H1 (cell line): Measurements from ENCODE around the gene GADL1. TPM values are rescaled to one million over a fixed set of nuclear protein-coding genes. Genes with fewer than 3 reads are reported as not detected.

Experiments
- CTCF ChIA-PET: fragments of 300-600 bp; sonication (Branson Sonifier 250); formaldehyde crosslinking; loops from one replicate; lab custom pipeline; 2021; ENCODE audit not compliant: partially characterized antibody; lab: Charles Lee
- POLR2A ChIA-PET: fragments of 300-600 bp; sonication (Branson Sonifier 250); formaldehyde crosslinking; loops from one replicate; lab custom pipeline; 2021; ENCODE audit warnings: inconsistent platforms; ENCODE audit not compliant: partially characterized antibody; lab: Charles Lee
- DNase-seq, 2 experiments: peaks; one replicate each; pipeline versions ENCODE4 v3.0.0 to v3.0.0-alpha.2; 2010 to 2022; ENCODE audit warnings: low spot score in 2 of 2, low read depth in 1 of 2, mixed read lengths in 1 of 2
- FAIRE-seq: peaks from 2 replicates; lab custom pipeline; 2011; peaks lifted over from hg19 to GRCh38; lab: Jason Lieb, UNC
- H2AFZ ChIP-seq: 2 replicates; pipeline ENCODE4 v1.8.1; 2012; ENCODE audit warnings: low read length, inconsistent platforms
- H2AK5ac ChIP-seq: 2 replicates; pipeline ENCODE4 v1.6.1; 2013; ENCODE audit warnings: low read depth, low read length
- H2BK120ac ChIP-seq: replicated peaks from 2 replicates; pipeline ENCODE3; 2013; ENCODE audit warnings: low read depth, low read length, inconsistent platforms
- H2BK12ac ChIP-seq: 2 replicates; pipeline ENCODE4 v1.6.1; 2013; ENCODE audit warnings: low read depth, low read length
- H2BK15ac ChIP-seq: 2 replicates; pipeline ENCODE4 v1.6.1; 2013; ENCODE audit warnings: low read length
- H2BK20ac ChIP-seq: 2 replicates; pipeline ENCODE4 v1.6.1; 2013; ENCODE audit warnings: low read length
- H2BK5ac ChIP-seq: 2 replicates; pipeline ENCODE4 v1.6.1; 2013; ENCODE audit warnings: low read depth, low read length
- H3K14ac ChIP-seq: 2 replicates; pipeline ENCODE4 v1.6.1; 2013; ENCODE audit warnings: inconsistent platforms; ENCODE audit not compliant: insufficient read length
- H3K18ac ChIP-seq: 2 replicates; pipeline ENCODE4 v1.6.1; 2013; ENCODE audit warnings: low read length; ENCODE audit errors: extremely low read depth
- H3K23ac ChIP-seq: 2 replicates; pipeline ENCODE4 v1.6.1; 2013; ENCODE audit warnings: inconsistent platforms; ENCODE audit not compliant: insufficient read length
- H3K23me2 ChIP-seq: 2 replicates; pipeline ENCODE4 v1.6.1; 2013; ENCODE audit warnings: low read depth, low read length
- H3K27ac ChIP-seq: 2 replicates; pipeline ENCODE4 v1.6.1; 2011; ENCODE audit warnings: low read depth, low read length, inconsistent platforms
- H3K27me3 ChIP-seq, 4 experiments: replicated peaks in 1 of 4; 1 replicate in 1 of 4; 2 replicates in 3 of 4; pipeline versions ENCODE4 v1.6.1 to v1.8.1; 2011 to 2013; ENCODE audit warnings: low read length in 3 of 4, mild to moderate bottlenecking in 3 of 4, inconsistent platforms in 2 of 4, mixed read lengths in 2 of 4, moderate library complexity in 1 of 4; ENCODE audit not compliant: control insufficient read depth in 3 of 4, insufficient read depth in 3 of 4; ENCODE audit errors: extremely low read depth in 1 of 4
- H3K36me3 ChIP-seq, 4 experiments: 2 replicates each; pipeline versions ENCODE4 v1.6.1 to v1.8.1; 2011 to 2013; ENCODE audit warnings: mild to moderate bottlenecking in 4 of 4, low read length in 3 of 4, moderate library complexity in 2 of 4, control low read depth in 1 of 4, inconsistent platforms in 1 of 4; ENCODE audit not compliant: insufficient read depth in 4 of 4, control insufficient read depth in 2 of 4
- H3K4ac ChIP-seq: replicated peaks from 2 replicates; pipeline ENCODE3; 2013; ENCODE audit warnings: low read length, low read depth, mixed read lengths, inconsistent platforms; ENCODE audit not compliant: insufficient read length
- H3K4me1 ChIP-seq, 4 experiments: replicated peaks in 1 of 4; 1 replicate in 1 of 4; 2 replicates in 3 of 4; pipeline versions ENCODE4 v1.6.1 to v1.8.1; 2011 to 2013; ENCODE audit warnings: low read length in 3 of 4, inconsistent platforms in 2 of 4, mixed read lengths in 1 of 4; ENCODE audit not compliant: insufficient read depth in 4 of 4, control insufficient read depth in 3 of 4
- H3K4me2 ChIP-seq, 2 experiments: 2 replicates each; pipeline versions ENCODE4 v1.6.1 to v1.8.1; 2011 to 2013; ENCODE audit warnings: low read depth in 2 of 2, low read length in 2 of 2, control low read depth in 1 of 2, inconsistent platforms in 1 of 2, mild to moderate bottlenecking in 1 of 2; ENCODE audit not compliant: insufficient read depth in 1 of 2
- H3K4me3 ChIP-seq, 4 experiments: fragments of 200-600, 300-600 bp in 1 of 4; sonication (generic), shearing (Covaris generic), sonication (Bioruptor Twin) in 1 of 4; 2 replicates each; pipeline versions ENCODE4 v1.5.1 to v1.8.1; 2011 to 2016; ENCODE audit warnings: low read length in 4 of 4, low read depth in 3 of 4, control low read depth in 2 of 4, inconsistent platforms in 2 of 4, mild to moderate bottlenecking in 2 of 4, mixed read lengths in 1 of 4, moderate library complexity in 1 of 4; ENCODE audit not compliant: insufficient read depth in 2 of 4; ENCODE audit errors: extremely low read depth in 1 of 4
- H3K56ac ChIP-seq: replicated peaks from 2 replicates; pipeline ENCODE3; 2013; ENCODE audit warnings: low read depth, mild to moderate bottlenecking, mixed read lengths, low read length, inconsistent platforms; ENCODE audit not compliant: insufficient read length
- H3K79me1 ChIP-seq: 2 replicates; pipeline ENCODE4 v1.6.1; 2013; ENCODE audit warnings: low read depth, low read length, control low read depth
- H3K79me2 ChIP-seq, 2 experiments: 2 replicates each; pipeline versions ENCODE4 v1.6.1 to v1.8.1; 2012 to 2013; ENCODE audit warnings: low read length in 2 of 2, mild to moderate bottlenecking in 2 of 2, inconsistent platforms in 1 of 2; ENCODE audit not compliant: insufficient read depth in 2 of 2, control insufficient read depth in 1 of 2
- H3K9ac ChIP-seq, 4 experiments: replicated peaks in 1 of 4; 1 replicate in 1 of 4; 2 replicates in 3 of 4; pipeline versions ENCODE4 v1.6.1 to v1.8.1; 2011 to 2013; ENCODE audit warnings: low read depth in 3 of 4, low read length in 3 of 4, control low read depth in 2 of 4, mild to moderate bottlenecking in 2 of 4, moderate library complexity in 2 of 4, inconsistent platforms in 1 of 4; ENCODE audit errors: extremely low read depth in 1 of 4
- H3K9me3 ChIP-seq, 2 experiments: 2 replicates each; pipeline versions ENCODE4 v1.6.1 to v1.8.1; 2012 to 2013; ENCODE audit warnings: mild to moderate bottlenecking in 2 of 2, moderate library complexity in 2 of 2, control low read depth in 1 of 2, inconsistent platforms in 1 of 2, low read depth in 1 of 2, low read length in 1 of 2, mixed read lengths in 1 of 2; ENCODE audit not compliant: insufficient read depth in 2 of 2
- H4K20me1 ChIP-seq, 2 experiments: replicated peaks in 1 of 2; 2 replicates each; pipeline versions ENCODE3 to v1.8.1; 2011 to 2013; ENCODE audit warnings: inconsistent platforms in 2 of 2, low read length in 2 of 2, mild to moderate bottlenecking in 1 of 2; ENCODE audit not compliant: insufficient read depth in 2 of 2, control insufficient read depth in 1 of 2
- H4K5ac ChIP-seq: 2 replicates; pipeline ENCODE4 v1.6.1; 2013; ENCODE audit warnings: low read length, low read depth, mixed read lengths, inconsistent platforms; ENCODE audit not compliant: insufficient read length
- H4K8ac ChIP-seq: 2 replicates; pipeline ENCODE4 v1.8.0; 2013; ENCODE audit warnings: mild to moderate bottlenecking, moderate library complexity, low read length, inconsistent platforms; ENCODE audit not compliant: insufficient read depth; ENCODE audit errors: extremely low read depth
- H4K91ac ChIP-seq: replicated peaks from 2 replicates; pipeline ENCODE3; 2013; ENCODE audit warnings: low read length, mixed read lengths, inconsistent platforms; ENCODE audit not compliant: insufficient read length
- BRCA1 ChIP-seq: IDR thresholded peaks from 2 replicates; pipeline ENCODE4 v1.6.1; 2012; ENCODE audit warnings: low read depth, low read length, improper control_type of control experiment
- CHD2 ChIP-seq: IDR thresholded peaks from 2 replicates; pipeline ENCODE4 v1.6.1; 2012; ENCODE audit warnings: low read length, improper control_type of control experiment
- EZH2 ChIP-seq: fragments of 200-600 bp; sonication (generic); IDR thresholded peaks from 2 replicates; pipeline ENCODE4 v1.7.1; 2012; ENCODE audit warnings: low read depth, mild to moderate bottlenecking, moderate library complexity, low read length, inconsistent platforms; ENCODE audit not compliant: severe bottlenecking
- GTF2F1 ChIP-seq: IDR thresholded peaks from 2 replicates; pipeline ENCODE4 v1.6.1; 2012; ENCODE audit warnings: low read depth, low read length, improper control_type of control experiment, borderline replicate concordance
- RAD21 ChIP-seq, 2 experiments: IDR thresholded peaks in 1 of 2; conservative IDR thresholded peaks in 1 of 2; 2 replicates each; pipeline ENCODE4 v1.6.1; 2011; ENCODE audit warnings: low read depth in 2 of 2, low read length in 2 of 2, improper control_type of control experiment in 1 of 2, inconsistent platforms in 1 of 2, mild to moderate bottlenecking in 1 of 2, moderate library complexity in 1 of 2
- RBBP5 ChIP-seq: IDR thresholded peaks from 2 replicates; pipeline ENCODE4 v1.7.1; 2012; ENCODE audit warnings: low read depth, mild to moderate bottlenecking, inconsistent platforms, low read length, moderate library complexity, borderline replicate concordance
- TAF1 ChIP-seq: IDR thresholded peaks from 2 replicates; pipeline ENCODE4 v1.6.1; 2011; ENCODE audit warnings: mild to moderate bottlenecking, low read depth, low read length
- TCF12 ChIP-seq: IDR thresholded peaks from 2 replicates; pipeline ENCODE4 v1.6.1; 2011; ENCODE audit warnings: low read depth, mild to moderate bottlenecking, low read length
- ZNF274 ChIP-seq: IDR thresholded peaks from 2 replicates; pipeline ENCODE4 v1.7.0; 2012; ENCODE audit warnings: low read length, borderline replicate concordance; ENCODE audit errors: extremely low read depth
- WGBS, 2 experiments: shearing (Covaris generic) in 1 of 2; methylation state at CpG; one replicate each; pipeline versions ENCODE4 v1.1.6 to v1.1.7; 2013 to 2015; ENCODE audit warnings: low lambda C conversion rate in 2 of 2, mixed read lengths in 2 of 2, inconsistent platforms in 1 of 2, low coverage in 1 of 2, missing lambda C conversion rate in 1 of 2; ENCODE audit not compliant: insufficient replicate concordance in 2 of 2, insufficient coverage in 1 of 2, insufficient read length in 1 of 2; ENCODE audit errors: extremely low coverage in 1 of 2, missing lambda C conversion rate in 1 of 2; 5-methylcytosine and 5-hydroxymethylcytosine counted together
- polyA plus RNA-seq, 7 experiments: library from polyadenylated mRNA; depleted of rRNA in 3 of 7; stranded (reverse) in 5 of 7; unstranded in 2 of 7; fragments of >200 nt in 5 of 7; fragments of 200-250 nt in 2 of 7; gene quantifications; 1 replicate in 5 of 7; 2 replicates in 1 of 7; 4 replicates in 1 of 7; pipeline versions ENCODE4 v1.2.1 to v1.2.3, GENCODE V29; 2011 to 2013; ENCODE audit warnings: missing spikeins in 2 of 7, mixed read lengths in 2 of 7
- total RNA-seq: library from RNA; stranded (reverse); fragmentation: NEBNext Ultra II Directional; extraction: Animal tissue kit (Norgen Biotek cat#: 25700); gene quantifications from 2 replicates; pipeline ENCODE4 v1.2.1, GENCODE V29; 2021
- TF ChIP-seq, protein P1 (sequence below): IDR thresholded peaks from 2 replicates; pipeline ENCODE4 v1.6.1; 2012; ENCODE audit warnings: inconsistent platforms

The GADL1 gene
- total and polyA plus RNA-seq, 2 of the 8 experiments (the other 6 are each of a cell fraction or from before 2014, with no cell fraction given), result 0.03 to 0.30 TPM

DNA sequence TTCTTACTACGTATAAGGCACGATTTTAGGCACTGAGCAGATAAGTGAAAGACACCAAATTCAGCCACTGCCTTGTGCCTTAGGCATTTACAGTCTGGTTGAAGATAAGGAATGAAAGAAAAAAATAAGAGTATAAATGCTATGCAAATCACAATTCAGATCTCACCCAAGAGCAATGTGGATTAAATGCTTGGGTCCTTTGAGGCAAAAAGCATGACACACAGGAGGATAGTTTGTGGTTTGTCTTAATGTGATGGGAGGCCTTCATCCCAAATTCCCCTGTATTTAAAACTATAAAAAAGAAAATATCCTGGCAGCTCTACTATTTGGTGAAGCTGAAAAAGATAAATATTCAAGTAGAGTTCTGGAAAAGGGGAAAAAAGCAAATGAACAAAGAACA is 208.3 kb downstream of the GADL1 start:
- H2AFZ ChIP-seq, result no peak overlapping the region
- no peaks in the 10 kb centered on the region for H3K79me1 ChIP-seq
- POLR2A ChIA-PET, result no interaction called here
- no peak overlapping the region for H4K5ac ChIP-seq
- H4K8ac ChIP-seq, result no peak overlapping the region
- H2AK5ac ChIP-seq, result no peak overlapping the region
- H3K56ac ChIP-seq, result no peak overlapping the region
- H3K4me2 ChIP-seq, result no peak overlapping the region
- H3K23ac ChIP-seq, result no peak overlapping the region
- peaks cover 0 to 4% (median 2%) of the 10 kb centered on the region in 4 experiments; a peak in 4 of 7 replicates for H3K4me1 ChIP-seq
- no peak overlapping the region for H2BK120ac ChIP-seq
- H3K9ac ChIP-seq, result no peak overlapping the region
- DNase-seq (no peak), FAIRE-seq (no peak)
- CTCF ChIA-PET, result interaction anchor here (0.6 to 1.1 kb wide), 2 partner anchors 11 to 572 kb away, joined by 3 read pairs; no protein-coding TSS in a partner anchor
- H3K4ac ChIP-seq, result no peak overlapping the region
- no peak overlapping the region for H3K4me3 ChIP-seq
- no peaks in the 10 kb centered on the region for H3K23me2 ChIP-seq
- no peak overlapping the region for H3K27ac ChIP-seq
- H4K91ac ChIP-seq, result no peak overlapping the region
- no peak overlapping the region for H2BK12ac ChIP-seq
- H2BK20ac ChIP-seq, result no peak overlapping the region
- H3K18ac ChIP-seq, result no peak overlapping the region
- H2BK5ac ChIP-seq, result no peak overlapping the region
- H3K14ac ChIP-seq, result no peak overlapping the region
- H3K9me3 ChIP-seq, result no peaks in the 10 kb centered on the region
- H2BK15ac ChIP-seq, result no peak overlapping the region
- H3K27me3 ChIP-seq, result no peaks in the 10 kb centered on the region
- no peaks in the 10 kb centered on the region; a peak in 1 of 4 replicates for H3K79me2 ChIP-seq
- no peak for TF ChIP-seq TAF1
- no peak for TF ChIP-seq GTF2F1
- no peak for TF ChIP-seq BRCA1
- no peak for TF ChIP-seq RAD21 (IDR thresholded peaks at IDR 0.05 in 1 of 2, conservative IDR thresholded peaks at IDR 0.05 in 1 of 2; ENCODE audit: low read depth in 2 of 2, low read length in 2 of 2)
- no peak for TF ChIP-seq CHD2
- TF ChIP-seq, protein P1, sequence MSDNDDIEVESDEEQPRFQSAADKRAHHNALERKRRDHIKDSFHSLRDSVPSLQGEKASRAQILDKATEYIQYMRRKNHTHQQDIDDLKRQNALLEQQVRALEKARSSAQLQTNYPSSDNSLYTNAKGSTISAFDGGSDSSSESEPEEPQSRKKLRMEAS, result no peak
- TF ChIP-seq EZH2, result no peak
- TF ChIP-seq ZNF274, result no peak
- TF ChIP-seq TCF12, result no peak
- no peak for TF ChIP-seq RBBP5
- 98% methylated on average over 2 of the region's 2 CpGs; no CpG with 5 or more reads in 1 of the 2 experiments for WGBS, 2 experiments
- no peaks in the 10 kb centered on the region for H4K20me1 ChIP-seq
- H3K36me3 ChIP-seq, result peaks cover 2 to 13% (median 5%) of the 10 kb centered on the region in 4 experiments; a peak in 5 of 8 replicates
